GM19395 (cell line): ENCODE data around the gene VAV1.

Experiments used
- ATAC-seq: cut with Tn5 transposase; IDR thresholded peaks from one replicate; pipeline ENCODE4 v1.9.1; 2021; ENCODE audit warnings: mild to moderate bottlenecking, moderate library complexity; ENCODE audit not compliant: unreplicated experiment

The VAV1 gene

GRCh38 chr19:6877766-6878165 lies 105.3 kb downstream of the VAV1 start:
- ATAC-seq, result no peak

- ATAC-seq, result no peak
Observed at GRCh38 chr19:6886277-6886897, 113.9 kb downstream of the VAV1 start.

GRCh38 chr19:6887316-6887715 lies 114.8 kb downstream of the VAV1 start, which contains the start of gene ADGRE1:
Gene ADGRE1 (plus strand): TSS chr19:6887579. CDS start chr19:6887609, 30 bp downstream.
- ATAC-seq, result no peak

GRCh38 chr19:6888967-6889366 lies 116.5 kb downstream of the VAV1 start:
- ATAC-seq, result no peak

- no peak for ATAC-seq
Observed at GRCh38 chr19:6890401-6890913, 117.9 kb downstream of the VAV1 start.

GRCh38 chr19:6890938-6891337 lies 118.4 kb downstream of the VAV1 start:
- no peak for ATAC-seq

- no peak for ATAC-seq
Observed at GRCh38 chr19:6891761-6892385, 119.4 kb downstream of the VAV1 start.

GRCh38 chr19:6894313-6894712 lies 121.8 kb downstream of the VAV1 start:
- no peak for ATAC-seq

GRCh38 chr19:6903446-6903845 lies 130.9 kb downstream of the VAV1 start:
- no peak for ATAC-seq

- no peak for ATAC-seq
Observed at GRCh38 chr19:6906559-6907060, 134.1 kb downstream of the VAV1 start.
